SU-DHL-6 (cell line): ENCODE results near the gene PRODH2.

ENCODE experiments used
- H2AFZ ChIP-seq: fragments of 200-600 bp; sonication (generic); 2 replicates; pipeline ENCODE4 v1.6.1; 2014; ENCODE audit warnings: low read depth, mild to moderate bottlenecking, moderate library complexity, mixed read lengths, antibody characterized with exemption, low read length; ENCODE audit not compliant: severe bottlenecking
- H3F3A ChIP-seq: fragments of 200-600 bp; shearing (Covaris generic); 2 replicates; pipeline ENCODE4 v1.6.0; 2016; ENCODE audit warnings: antibody characterized with exemption, mild to moderate bottlenecking; ENCODE audit not compliant: insufficient read depth
- H3K27ac ChIP-seq: fragments of 200-600 bp; sonication (generic); 2 replicates; pipeline ENCODE4 v1.5.1; 2016; ENCODE audit warnings: low read depth, mild to moderate bottlenecking, low read length, moderate library complexity, mixed read lengths
- H3K27me3 ChIP-seq: fragments of 200-600 bp; sonication (generic), shearing (Covaris generic); 2 replicates; pipeline ENCODE4 v1.6.0; 2014; ENCODE audit warnings: mild to moderate bottlenecking, low read length
- H3K36me3 ChIP-seq: fragments of 200-600 bp; sonication (generic); 2 replicates; pipeline ENCODE4 v1.6.1; 2014; ENCODE audit warnings: mild to moderate bottlenecking, low read length, mixed read lengths
- H3K4me2 ChIP-seq: fragments of 300-600, 200-600 bp; shearing (Covaris generic), sonication (generic); 2 replicates; pipeline ENCODE4 v1.6.0; 2014; ENCODE audit warnings: low read length, low read depth, mild to moderate bottlenecking; ENCODE audit not compliant: poor library complexity, severe bottlenecking
- H3K4me3 ChIP-seq: fragments of 200-600 bp; sonication (generic); 2 replicates; pipeline ENCODE4 v1.5.1; 2014; ENCODE audit warnings: antibody characterized with exemption, low read length, mild to moderate bottlenecking, mixed read lengths; ENCODE audit not compliant: insufficient read depth, poor library complexity, severe bottlenecking
- H3K79me2 ChIP-seq: fragments of 200-600 bp; sonication (generic); 2 replicates; pipeline ENCODE4 v1.6.1; 2014; ENCODE audit warnings: mild to moderate bottlenecking, low read length, moderate library complexity; ENCODE audit not compliant: insufficient read depth
- H3K9ac ChIP-seq: fragments of 200-600 bp; sonication (generic); 2 replicates; pipeline ENCODE4 v1.7.0; 2014; ENCODE audit warnings: mild to moderate bottlenecking, low read length
- H3K9me2 ChIP-seq: fragments of 200-600 bp; sonication (generic); replicated peaks from 2 replicates; pipeline ENCODE4 v1.6.1; 2014; ENCODE audit warnings: low read length; ENCODE audit not compliant: insufficient read depth
- H3K9me3 ChIP-seq: fragments of 200-600 bp; sonication (generic); 2 replicates; pipeline ENCODE4 v1.6.1; 2014; ENCODE audit warnings: low read length, mixed read lengths; ENCODE audit not compliant: insufficient read depth
- H4K20me1 ChIP-seq: fragments of 200-600 bp; sonication (generic); 2 replicates; pipeline ENCODE4 v1.6.1; 2014; ENCODE audit warnings: low read depth, mild to moderate bottlenecking, antibody characterized with exemption, low read length, moderate library complexity, mixed read lengths
- CTCF ChIP-seq: fragments of 200-600 bp; sonication (generic); IDR thresholded peaks from one replicate; pipeline ENCODE4 v1.5.1; 2017; ENCODE audit warnings: antibody characterized with exemption, mild to moderate bottlenecking, low read length, moderate library complexity; ENCODE audit not compliant: insufficient read depth, poor library complexity, severe bottlenecking
- EZH2phosphoT487 ChIP-seq: fragments of 200-600 bp; sonication (generic), shearing (Covaris generic); conservative IDR thresholded peaks from 2 replicates; pipeline ENCODE4 v1.6.1; 2018; ENCODE audit warnings: mild to moderate bottlenecking, antibody characterized with exemption, low read length, moderate library complexity, mixed read lengths

The PRODH2 gene

GRCh38 chr19:35775298-35776101 lies 37.1 kb downstream of the PRODH2 start, which contains the start of gene ARHGAP33:
Gene ARHGAP33 (plus strand): TSS chr19:35775564. CDS start chr19:35775659, 95 bp downstream.
- Histone ChIP-seq H3K27ac (peak within 1 kb of the TSS; percentile 40), H3F3A (peaks cover 3% of the 10 kb centered on the region; the same call in 1 of the 2 replicates), H3K9me3 (no peaks in the 10 kb centered on the region), H3K4me3 (peak within 1 kb of the TSS; percentile 69), H3K9ac (peak within 1 kb of the TSS; percentile 74), H3K27me3 (no peaks in the 10 kb centered on the region), H3K4me2 (peak within 1 kb of the TSS; percentile 64), H3K36me3 (no peaks in the 10 kb centered on the region), H2AFZ (peak within 1 kb of the TSS; percentile 60), H3K79me2 (no peaks in the 10 kb centered on the region; the same call in 1 of the 2 replicates), H4K20me1 (no peaks in the 10 kb centered on the region), H3K9me2 (no peaks in the 10 kb centered on the region)
- TF ChIP-seq EZH2phosphoT487 (no peak), CTCF (no peak)

DNA sequence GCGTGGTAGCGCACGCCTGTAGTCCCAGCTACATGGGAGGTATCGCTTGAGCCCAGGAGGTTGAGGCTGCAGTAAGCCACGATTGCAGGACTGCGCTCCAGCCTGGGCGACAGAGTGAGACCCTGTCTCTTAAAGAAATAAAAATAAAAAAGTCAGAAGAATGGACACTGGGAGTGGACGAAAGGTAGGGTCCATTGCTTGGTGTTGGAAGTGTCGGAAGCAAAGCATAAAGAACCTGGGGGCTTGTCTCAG lies 37.7 kb downstream of the PRODH2 start:
- H3K9me2 ChIP-seq, result no peaks in the 10 kb centered on the region
- no peak overlapping the region for H3K9ac ChIP-seq
- no peaks in the 10 kb centered on the region; the same call in 1 of the 2 replicates for H3K79me2 ChIP-seq
- H3K27ac ChIP-seq, result no peak overlapping the region
- H3K4me2 ChIP-seq, result peak overlapping the region; percentile 32
- H3K27me3 ChIP-seq, result no peaks in the 10 kb centered on the region
- H3K4me3 ChIP-seq, result no peak overlapping the region
- peaks cover 3% of the 10 kb centered on the region; the same call in 1 of the 2 replicates for H3F3A ChIP-seq
- H2AFZ ChIP-seq, result peak overlapping the region; percentile 60
- no peaks in the 10 kb centered on the region for H3K9me3 ChIP-seq
- TF ChIP-seq CTCF (no peak), EZH2phosphoT487 (no peak)
- H3K36me3 ChIP-seq, result no peaks in the 10 kb centered on the region
- no peaks in the 10 kb centered on the region for H4K20me1 ChIP-seq

GRCh38 chr19:35774274-35775045 lies 38.2 kb downstream of the PRODH2 start:
- no peaks in the 10 kb centered on the region; the same call in 1 of the 2 replicates for H3K79me2 ChIP-seq
- no peaks in the 10 kb centered on the region for H3K9me3 ChIP-seq
- H3K4me2 ChIP-seq, result peak overlapping the region; percentile 32
- H2AFZ ChIP-seq, result peak overlapping the region; percentile 60
- no peaks in the 10 kb centered on the region for H3K36me3 ChIP-seq
- H3F3A ChIP-seq, result peaks cover 3% of the 10 kb centered on the region; the same call in 1 of the 2 replicates
- TF ChIP-seq CTCF (no peak), EZH2phosphoT487 (no peak)
- no peak overlapping the region for H3K27ac ChIP-seq
- no peak overlapping the region for H3K9ac ChIP-seq
- H3K9me2 ChIP-seq, result no peaks in the 10 kb centered on the region
- H3K4me3 ChIP-seq, result no peak overlapping the region
- no peaks in the 10 kb centered on the region for H3K27me3 ChIP-seq
- no peaks in the 10 kb centered on the region for H4K20me1 ChIP-seq
